ENCODE measurements around the gene CCDC116.
A peak's percentile ranks its signal among the peaks of the same experiment; 100 is the strongest.

CCDC116 gene

DNA sequence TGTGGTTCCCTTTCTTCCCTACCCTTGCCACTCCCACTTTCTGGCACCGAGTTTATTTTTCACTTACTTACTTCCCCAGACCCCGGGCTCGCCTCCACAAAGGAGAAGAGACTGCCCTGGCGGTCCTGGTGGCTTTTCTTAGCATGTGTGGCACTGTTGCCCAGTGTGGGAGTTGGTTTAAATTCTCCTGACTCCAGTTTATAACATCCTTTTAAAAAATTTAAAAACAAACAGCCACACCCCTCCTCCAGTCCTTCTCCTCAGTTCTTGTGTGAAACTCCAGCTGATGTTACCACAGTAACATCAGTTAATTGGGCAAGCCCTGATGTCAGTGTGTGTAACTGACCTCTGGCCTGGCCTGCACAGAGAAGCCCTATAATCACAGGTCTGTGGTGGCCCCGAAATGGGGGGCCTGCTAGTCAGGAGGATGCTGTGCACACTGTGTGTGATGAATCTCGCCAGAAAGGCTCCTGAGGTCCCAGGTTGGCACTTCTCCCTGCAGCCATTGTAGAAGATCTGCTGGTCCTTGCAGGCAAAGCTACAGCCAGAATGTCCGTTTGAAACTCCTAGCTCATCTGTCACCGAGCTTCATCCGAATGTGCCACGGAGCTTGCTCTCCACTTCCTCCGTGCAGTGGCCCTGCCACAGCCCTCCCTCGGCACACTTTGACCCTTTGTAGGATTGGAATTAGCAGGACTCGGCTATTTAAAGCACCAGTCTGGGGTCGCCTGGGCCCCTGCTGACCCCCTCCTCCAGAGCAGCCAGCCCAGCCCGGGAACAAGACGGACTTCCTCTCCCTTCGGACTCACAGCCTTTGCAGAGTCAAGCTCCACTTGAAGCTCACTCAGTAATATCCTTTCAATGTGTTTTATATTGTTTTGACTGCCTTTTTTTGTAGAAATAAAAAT, 10.3 kb upstream of the CCDC116 start:
- Mint-ChIP-seq H3K27ac (peak overlapping the region; percentile 69), H3K36me3 (ENCODE audit: low read depth) (peaks cover 16% of the 10 kb centered on the region), H3K9me3 (no peaks in the 10 kb centered on the region), H3K4me1 (ENCODE audit: low read depth) (peaks cover 15% of the 10 kb centered on the region), H3K27me3 (ENCODE audit: low read depth) (no peaks in the 10 kb centered on the region), H3K4me3 (no peak overlapping the region)

DNA sequence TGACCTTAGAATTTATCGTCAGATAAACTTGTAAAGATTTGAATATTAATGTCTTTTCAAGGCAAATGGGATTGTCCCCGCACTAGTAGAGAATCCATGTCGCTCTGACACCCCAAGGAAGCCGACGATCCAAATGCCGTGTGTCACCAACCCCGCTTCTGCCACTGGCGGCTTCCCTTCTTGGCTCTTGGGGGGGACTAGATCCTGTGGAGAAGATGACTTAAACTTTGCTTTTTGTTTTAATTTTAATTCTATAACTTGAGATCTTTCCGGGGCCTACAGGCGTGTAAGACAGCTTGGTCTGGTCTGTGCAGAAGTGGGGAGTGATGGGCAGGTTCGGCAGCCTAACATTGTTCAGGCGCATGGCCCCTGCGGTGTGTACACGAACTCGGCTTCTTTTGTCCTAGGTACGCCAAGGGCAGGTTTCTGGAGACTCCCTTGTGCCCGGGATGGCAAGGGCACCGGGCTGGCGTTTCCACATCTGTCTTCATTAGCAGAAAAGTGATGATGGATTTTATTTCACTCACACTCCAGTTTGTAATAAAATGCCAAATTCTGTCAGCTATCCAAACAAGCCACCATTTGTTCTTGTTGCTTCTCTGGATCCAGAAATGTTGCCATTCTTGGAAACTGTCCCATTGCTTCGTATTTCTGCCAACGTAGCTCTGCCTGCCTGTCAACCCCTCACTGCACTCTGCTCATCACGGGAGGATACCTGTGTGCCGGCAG, 9.5 kb upstream of the CCDC116 start:
- peak overlapping the region; percentile 17 for H3K27ac Mint-ChIP-seq

DNA sequence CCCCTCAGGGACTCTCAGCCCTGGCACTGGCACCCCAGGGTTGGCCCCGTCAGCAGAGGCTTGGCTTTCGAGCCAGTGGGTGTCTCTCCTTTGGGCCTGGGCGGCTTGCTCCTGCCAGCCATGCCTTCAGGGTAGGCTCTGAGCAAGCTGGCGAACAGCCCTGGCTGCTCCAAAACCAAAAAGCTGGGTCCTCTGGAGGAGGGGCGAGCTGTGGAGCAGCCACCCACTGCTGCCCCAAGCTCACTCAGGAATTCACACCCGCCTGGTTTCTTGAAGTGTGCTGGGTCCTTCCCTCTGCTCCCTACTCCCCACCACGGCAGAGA, 9.0 kb upstream of the CCDC116 start:
- Mint-ChIP-seq H3K4me3 (no peak overlapping the region), H3K4me1 (ENCODE audit: low read depth) (peaks cover 22% of the 10 kb centered on the region), H3K36me3 (ENCODE audit: low read depth) (peaks cover 23% of the 10 kb centered on the region), H3K9me3 (no peaks in the 10 kb centered on the region), H3K27ac (no peak overlapping the region), H3K27me3 (ENCODE audit: low read depth) (no peaks in the 10 kb centered on the region)

More for the DNA sequence above, 9.5 kb upstream of the CCDC116 start:
- H3K4me3 Mint-ChIP-seq, result no peak overlapping the region
- peaks cover 19% of the 10 kb centered on the region for H3K4me1 Mint-ChIP-seq (ENCODE audit: low read depth)
- H3K27me3 Mint-ChIP-seq (ENCODE audit: low read depth), result no peaks in the 10 kb centered on the region
- H3K36me3 Mint-ChIP-seq (ENCODE audit: low read depth), result peaks cover 20% of the 10 kb centered on the region
- H3K9me3 Mint-ChIP-seq, result no peaks in the 10 kb centered on the region

DNA sequence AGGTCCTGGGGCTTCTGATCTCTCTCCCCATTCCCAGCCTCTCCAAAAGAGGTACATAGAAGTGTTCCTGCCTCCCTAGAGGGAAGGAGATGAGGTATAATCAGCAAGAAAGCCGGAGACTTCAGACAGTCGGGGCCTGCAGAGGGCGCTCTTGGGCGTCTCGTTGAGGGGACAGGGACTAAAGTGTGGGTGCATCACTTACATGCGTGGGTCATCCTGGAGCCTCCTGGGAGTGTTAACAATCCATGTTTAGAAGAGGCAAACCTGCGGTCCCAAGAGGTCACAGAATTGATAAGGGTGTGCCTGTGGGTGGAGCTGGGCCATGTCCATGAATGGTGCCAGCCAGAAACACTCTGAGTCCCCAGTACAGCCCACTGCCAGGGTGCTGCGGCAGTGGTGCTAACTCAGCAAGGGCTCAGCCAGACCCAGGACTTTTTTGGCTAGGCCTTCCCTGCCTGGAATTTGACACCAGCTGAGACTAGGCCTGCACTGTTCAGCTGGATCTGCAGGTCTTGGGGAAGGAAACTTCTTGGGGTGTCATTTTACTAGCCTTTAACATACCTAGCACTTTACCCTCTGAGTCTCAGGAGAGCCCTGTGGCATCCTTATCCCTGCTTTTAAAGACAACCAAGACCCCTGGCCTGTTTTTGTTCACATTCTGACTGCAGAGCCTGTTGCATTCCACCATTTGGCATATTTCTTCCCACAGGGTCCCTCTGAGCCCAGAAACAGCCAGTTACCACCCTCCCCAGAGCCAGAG, 8.3 kb upstream of the CCDC116 start:
- Mint-ChIP-seq H3K36me3 (ENCODE audit: low read depth) (peaks cover 26% of the 10 kb centered on the region), H3K27me3 (ENCODE audit: low read depth) (no peaks in the 10 kb centered on the region), H3K4me3 (no peak overlapping the region), H3K4me1 (ENCODE audit: low read depth) (peaks cover 22% of the 10 kb centered on the region), H3K9me3 (no peaks in the 10 kb centered on the region), H3K27ac (peak overlapping the region; percentile 77)

DNA sequence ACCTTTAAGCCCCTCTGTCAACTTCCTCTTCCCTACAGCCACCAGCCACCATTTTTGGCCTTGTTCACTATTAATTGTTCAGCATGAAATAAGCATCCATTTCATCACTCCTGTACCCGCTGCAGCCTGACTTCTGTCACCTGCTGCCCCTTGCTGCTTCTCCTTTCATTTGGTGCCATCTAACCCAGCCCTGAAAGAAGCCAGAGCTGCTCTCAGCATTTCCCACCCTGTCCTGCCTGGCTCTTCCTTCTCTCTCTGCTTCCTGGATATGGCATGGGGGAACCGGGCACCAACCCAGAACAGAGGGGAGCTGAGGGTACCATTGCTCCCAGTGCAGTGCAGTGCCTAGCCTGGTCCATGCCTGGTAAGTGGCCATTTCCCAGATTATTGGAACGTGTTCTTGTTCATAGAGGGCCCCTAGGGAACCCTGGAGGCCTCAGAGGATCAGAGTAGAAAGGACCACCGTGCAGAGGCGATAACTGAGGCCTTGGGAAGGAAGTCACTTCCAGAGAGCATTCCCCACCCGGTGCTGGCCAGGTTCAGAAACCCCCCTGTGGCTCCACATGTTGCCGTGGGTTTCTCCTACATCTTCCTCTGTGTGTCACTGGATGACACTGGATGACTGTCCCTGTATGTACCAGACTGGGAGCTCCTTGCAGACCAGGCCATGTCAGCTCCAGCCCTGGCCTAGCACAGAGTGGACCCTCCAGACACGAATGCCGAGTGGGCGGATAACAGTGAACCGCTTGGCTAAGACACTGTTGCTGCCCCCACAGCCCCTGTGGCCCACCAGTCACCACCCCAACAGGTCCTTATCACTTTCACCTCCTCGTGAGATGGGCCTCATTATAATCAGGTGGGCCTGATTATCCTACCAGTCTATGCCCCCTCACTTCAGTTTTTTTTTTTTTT, 7.4 kb upstream of the CCDC116 start:
- Mint-ChIP-seq H3K4me1 (ENCODE audit: low read depth) (peaks cover 22% of the 10 kb centered on the region), H3K9me3 (no peaks in the 10 kb centered on the region), H3K36me3 (ENCODE audit: low read depth) (peaks cover 26% of the 10 kb centered on the region), H3K27me3 (ENCODE audit: low read depth) (no peaks in the 10 kb centered on the region), H3K27ac (peak overlapping the region; percentile 77), H3K4me3 (no peak overlapping the region)

DNA sequence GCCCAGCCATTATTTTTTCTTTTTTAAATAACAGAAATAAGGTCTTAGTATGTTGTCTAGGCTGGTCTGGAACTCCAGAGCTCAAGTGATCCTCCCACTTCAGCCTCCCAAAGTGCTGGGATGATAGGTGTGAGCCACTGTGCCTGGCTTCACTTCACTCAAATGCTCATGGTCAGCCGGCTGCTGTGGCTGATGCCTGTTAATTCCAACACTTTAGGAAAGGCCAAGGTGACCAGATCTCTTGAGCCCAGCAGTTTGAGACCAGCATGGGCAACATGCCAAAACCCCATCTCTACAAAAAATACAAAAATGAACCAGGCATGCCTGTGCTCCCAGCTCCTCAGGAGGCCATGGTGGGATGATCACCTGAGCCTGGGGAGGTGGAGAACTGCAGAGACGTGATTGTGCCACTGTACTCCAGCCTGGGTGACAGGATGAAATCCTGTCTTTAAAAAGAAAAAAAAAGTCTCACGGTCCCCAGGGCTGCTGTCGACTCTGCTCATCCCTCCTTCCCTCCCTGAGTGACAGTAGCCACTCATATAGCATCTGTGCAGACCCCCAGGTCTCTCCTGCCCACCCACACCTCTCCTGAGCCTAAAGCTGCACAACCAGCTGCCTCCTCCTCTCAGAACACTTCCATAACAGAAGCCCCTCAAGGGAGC, 6.4 kb upstream of the CCDC116 start:
- peaks cover 22% of the 10 kb centered on the region for H3K4me1 Mint-ChIP-seq (ENCODE audit: low read depth)
- peaks cover 26% of the 10 kb centered on the region for H3K36me3 Mint-ChIP-seq (ENCODE audit: low read depth)
- no peaks in the 10 kb centered on the region for H3K9me3 Mint-ChIP-seq
- H3K27me3 Mint-ChIP-seq (ENCODE audit: low read depth), result no peaks in the 10 kb centered on the region
- no peak overlapping the region for H3K4me3 Mint-ChIP-seq
- no peak overlapping the region for H3K27ac Mint-ChIP-seq

DNA sequence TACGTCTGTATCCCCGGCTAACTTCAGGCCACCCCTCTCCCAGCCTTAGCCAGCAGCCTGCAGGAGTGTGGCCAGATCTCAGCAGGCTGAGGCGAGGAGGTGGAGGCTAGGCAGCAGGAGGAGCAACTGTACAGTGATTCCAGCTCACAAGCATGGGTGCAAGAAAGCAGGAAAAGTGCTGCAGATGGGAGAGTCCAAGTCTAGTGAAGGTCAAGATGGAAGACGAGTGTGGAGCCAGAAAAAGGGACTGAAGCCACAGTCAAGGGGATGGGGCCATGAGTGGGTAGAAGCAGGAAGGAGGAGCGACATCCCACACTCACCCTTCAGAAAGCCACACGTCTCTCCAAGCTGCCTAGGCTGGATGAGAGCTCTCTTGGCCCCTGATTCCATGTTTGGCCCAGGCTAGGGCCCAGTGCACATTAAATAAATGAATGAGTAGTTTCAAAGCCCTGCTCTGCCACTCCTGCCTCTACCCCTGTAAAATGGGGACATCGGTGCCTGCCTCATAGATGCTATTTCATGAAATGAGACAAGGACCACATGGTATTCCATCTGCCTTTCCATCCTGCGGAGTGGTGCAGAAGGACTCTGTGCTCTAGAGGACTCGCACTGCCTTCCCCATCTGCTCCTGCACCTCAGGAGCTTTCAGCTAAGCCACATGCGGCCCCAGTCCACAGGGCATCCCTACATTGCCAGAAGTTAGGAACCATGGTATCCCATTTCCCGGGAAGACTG, 5.7 kb upstream of the CCDC116 start:
- peak overlapping the region; percentile 11 for H3K27ac Mint-ChIP-seq
- H3K27me3 Mint-ChIP-seq (ENCODE audit: low read depth), result no peaks in the 10 kb centered on the region
- peaks cover 19% of the 10 kb centered on the region for H3K4me1 Mint-ChIP-seq (ENCODE audit: low read depth)
- H3K9me3 Mint-ChIP-seq, result no peaks in the 10 kb centered on the region
- peaks cover 26% of the 10 kb centered on the region for H3K36me3 Mint-ChIP-seq (ENCODE audit: low read depth)
- peak overlapping the region; percentile 5 for H3K4me3 Mint-ChIP-seq

DNA sequence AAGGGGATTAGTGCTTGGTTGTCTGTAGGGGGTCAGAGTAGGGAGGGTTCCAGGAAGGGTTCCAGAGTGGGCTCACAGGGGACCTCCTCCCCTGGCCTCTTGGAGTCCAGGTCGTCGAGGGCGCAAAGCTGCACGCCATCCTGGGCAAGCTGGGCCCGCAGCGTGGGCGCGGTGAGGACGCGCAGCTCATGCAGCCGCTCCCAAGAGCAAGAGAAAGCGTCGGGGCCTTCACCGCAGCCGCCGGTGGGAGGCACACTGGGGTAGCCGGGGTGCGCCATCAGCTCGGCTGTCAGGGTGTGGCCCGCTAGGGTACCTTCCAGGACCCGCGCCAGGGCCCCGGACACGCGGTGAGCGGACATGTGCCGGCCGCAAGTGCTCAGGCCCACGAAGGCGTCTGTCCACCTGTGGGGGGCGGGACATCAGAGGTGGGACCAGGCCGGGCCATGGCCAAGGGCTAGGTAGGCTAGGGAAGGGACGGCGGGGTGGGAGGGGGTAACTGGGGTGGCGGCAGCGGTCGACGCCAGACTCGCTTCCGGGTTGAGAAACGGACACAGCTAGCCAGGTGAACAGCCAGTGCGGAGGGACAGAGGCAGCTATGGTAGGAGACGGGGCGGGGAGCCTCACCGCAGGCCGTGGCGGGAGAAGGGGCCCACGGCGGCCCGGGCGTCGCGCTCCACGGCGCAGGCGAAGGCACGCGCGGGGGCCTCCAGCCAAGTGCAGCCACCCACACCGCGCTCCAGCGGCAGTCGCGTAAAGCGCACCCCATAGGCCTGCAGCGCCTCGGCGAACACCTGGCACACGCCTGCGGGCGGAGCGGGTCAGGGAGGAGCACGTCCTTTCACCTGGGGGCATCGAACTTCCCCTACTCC, 3.9 kb upstream of the CCDC116 start:
- Mint-ChIP-seq H3K27me3 (ENCODE audit: low read depth) (no peaks in the 10 kb centered on the region), H3K27ac (peak overlapping the region; percentile 90), H3K9me3 (no peaks in the 10 kb centered on the region), H3K36me3 (ENCODE audit: low read depth) (peaks cover 16% of the 10 kb centered on the region), H3K4me3 (peak overlapping the region; percentile 89), H3K4me1 (ENCODE audit: low read depth) (peaks cover 21% of the 10 kb centered on the region)

DNA sequence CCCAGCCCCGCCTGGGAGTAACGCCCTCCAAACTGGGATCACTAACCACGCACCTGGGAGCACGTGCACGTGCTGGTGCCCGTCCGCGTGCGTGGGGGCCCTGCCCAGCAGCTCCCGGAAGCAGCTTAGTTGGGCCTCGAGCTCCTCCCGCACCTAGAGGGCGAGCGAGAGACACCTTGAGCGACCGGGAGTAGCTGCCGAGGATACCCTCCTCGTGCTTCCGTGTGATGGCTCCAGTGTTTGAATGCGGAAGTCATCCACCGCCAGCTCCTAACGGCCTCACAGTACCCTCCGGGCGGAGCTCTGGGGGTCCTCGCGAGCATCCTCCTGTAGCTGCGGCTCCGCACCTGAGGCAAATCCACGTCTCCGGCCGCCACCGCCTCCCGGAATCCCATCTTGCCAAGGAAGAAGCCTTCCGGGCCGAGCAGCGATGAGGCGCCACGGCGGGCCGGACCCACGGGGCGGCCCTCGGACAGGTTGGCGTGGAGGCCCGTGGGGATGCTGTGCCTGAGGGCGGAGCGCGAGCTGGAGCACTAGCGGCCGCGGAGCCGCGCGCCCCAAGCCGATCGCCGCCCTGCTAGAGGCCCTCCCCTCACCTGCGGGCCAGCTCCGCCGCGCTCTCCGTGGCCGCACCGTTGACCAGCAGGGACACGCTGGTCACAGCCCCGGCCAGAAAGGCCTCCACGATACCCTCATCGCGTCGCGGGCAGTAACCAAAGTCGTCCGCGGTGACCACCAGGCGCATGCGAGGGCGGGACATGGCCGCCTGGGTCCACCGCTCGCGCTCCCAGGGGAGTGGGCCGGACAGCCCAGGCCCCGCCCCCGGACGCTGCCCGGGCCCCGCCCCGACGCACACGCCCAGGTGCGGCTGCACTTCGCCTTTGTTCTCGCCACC, 3.1 kb upstream of the CCDC116 start, which contains the start of gene YDJC:
Gene YDJC, minus strand, starts transcription at position 768 of the 895 bp plus-strand sequence. Its CDS starts 8 bp downstream, at position 760.
- H3K36me3 Mint-ChIP-seq (ENCODE audit: low read depth), result peaks cover 16% of the 10 kb centered on the region
- peak within 1 kb of the TSS; percentile 90 for H3K27ac Mint-ChIP-seq
- H3K27me3 Mint-ChIP-seq (ENCODE audit: low read depth), result no peaks in the 10 kb centered on the region
- H3K9me3 Mint-ChIP-seq, result no peaks in the 10 kb centered on the region
- H3K4me1 Mint-ChIP-seq (ENCODE audit: low read depth), result peaks cover 21% of the 10 kb centered on the region
- H3K4me3 Mint-ChIP-seq, result peak within 1 kb of the TSS; percentile 89

DNA sequence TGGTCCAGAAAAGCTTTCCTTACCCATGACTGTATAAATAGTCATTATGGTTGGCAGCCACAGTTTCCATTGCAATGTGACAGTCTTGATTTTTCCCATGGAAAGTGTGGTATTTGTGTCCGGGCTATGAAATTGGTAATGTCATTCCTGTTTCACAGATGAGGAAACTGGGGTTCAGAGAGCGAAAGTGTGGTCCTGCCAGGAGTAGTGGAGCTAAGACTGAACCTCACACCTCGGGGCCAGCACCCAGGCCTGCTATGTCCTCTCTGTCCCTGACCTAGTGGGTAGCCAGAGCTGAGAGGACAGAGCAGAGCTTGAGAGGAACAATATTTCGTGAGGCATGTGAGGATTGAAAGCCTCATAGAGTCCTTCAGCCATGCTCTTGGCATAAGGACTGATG, 1.5 kb upstream of the CCDC116 start:
- Mint-ChIP-seq H3K9me3 (no peaks in the 10 kb centered on the region), H3K27me3 (ENCODE audit: low read depth) (no peaks in the 10 kb centered on the region), H3K27ac (peak overlapping the region; percentile 26), H3K36me3 (ENCODE audit: low read depth) (peaks cover 16% of the 10 kb centered on the region), H3K4me3 (peak overlapping the region; percentile 35), H3K4me1 (ENCODE audit: low read depth) (peaks cover 21% of the 10 kb centered on the region)

DNA sequence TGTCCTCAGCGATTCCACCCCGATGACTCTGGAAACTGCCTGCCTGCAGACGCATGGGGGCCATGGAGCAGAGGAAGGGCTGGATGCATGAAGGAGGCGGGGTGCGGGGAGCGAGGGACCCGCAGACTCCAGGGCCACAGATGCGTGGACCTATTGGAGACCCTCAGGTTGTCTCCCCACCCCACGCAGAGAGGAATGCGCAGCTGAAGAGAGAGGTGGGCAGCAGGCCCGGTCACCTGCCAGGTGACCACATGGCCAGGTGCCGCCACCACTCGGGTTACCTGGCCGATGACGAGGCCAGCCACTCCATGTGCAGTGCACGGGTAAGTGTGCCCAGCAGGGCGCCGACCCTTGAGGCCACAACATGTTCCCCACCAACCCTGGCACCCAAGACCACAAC, 371 bp downstream of the CCDC116 start:
- Mint-ChIP-seq H3K27me3 (ENCODE audit: low read depth) (no peaks in the 10 kb centered on the region), H3K27ac (no peak overlapping the region), H3K4me3 (no peak overlapping the region), H3K9me3 (no peaks in the 10 kb centered on the region), H3K4me1 (ENCODE audit: low read depth) (peaks cover 11% of the 10 kb centered on the region), H3K36me3 (ENCODE audit: low read depth) (peaks cover 7% of the 10 kb centered on the region)
